HCEC 1CT (cell line): Measurements from ENCODE around the gene RAB37.

ENCODE experiments used
- DNase-seq: peaks from one replicate; pipeline ENCODE4 v3.0.0-alpha.2; 2017

The RAB37 gene

DNA sequence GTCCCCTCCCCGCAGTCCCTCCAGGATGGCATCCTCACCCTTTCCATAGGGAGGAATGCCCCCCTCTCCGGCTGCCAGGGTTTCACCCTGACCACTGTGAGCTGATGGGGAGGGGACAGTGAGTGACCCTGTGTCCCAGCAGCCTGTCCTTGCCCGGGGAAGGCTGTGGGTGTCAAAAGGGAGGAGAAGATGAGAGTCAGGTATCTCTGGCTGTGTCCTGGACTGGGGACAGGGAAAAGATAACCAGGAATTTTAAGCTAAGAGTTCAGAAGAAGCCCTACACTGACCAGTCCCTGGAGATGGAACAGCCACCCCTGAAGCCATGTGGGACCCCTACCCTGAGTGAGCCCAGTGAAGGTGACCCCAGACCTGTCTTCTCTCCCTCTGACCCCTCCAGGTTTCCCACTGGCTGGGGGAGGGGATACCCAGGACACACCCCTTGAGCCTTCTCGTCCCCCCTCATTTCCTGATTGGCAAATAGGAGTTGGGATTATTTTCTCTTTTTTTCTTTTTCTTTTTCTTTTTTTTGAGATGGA lies 27.8 kb downstream of the RAB37 start:
- no peak for DNase-seq

DNA sequence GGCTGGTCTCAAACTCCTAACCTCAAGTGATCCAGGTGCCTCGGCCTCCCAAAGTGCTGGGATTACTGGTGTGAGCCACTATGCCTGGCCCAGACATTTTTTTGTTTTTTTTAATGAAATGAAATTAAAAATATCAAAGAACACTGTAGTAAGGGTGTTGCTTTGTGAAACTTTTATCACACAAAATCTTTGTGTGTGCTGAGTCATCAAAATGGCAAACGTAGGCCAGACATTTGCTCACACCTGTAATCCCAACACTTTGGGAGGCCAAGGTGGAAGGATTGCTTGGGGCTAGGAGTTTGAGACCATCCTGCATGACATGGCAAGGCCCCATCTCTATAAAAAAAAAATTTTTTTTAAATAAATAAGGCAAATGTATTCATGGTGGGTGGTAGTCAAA lies 29.4 kb downstream of the RAB37 start:
- no peak for DNase-seq

DNA sequence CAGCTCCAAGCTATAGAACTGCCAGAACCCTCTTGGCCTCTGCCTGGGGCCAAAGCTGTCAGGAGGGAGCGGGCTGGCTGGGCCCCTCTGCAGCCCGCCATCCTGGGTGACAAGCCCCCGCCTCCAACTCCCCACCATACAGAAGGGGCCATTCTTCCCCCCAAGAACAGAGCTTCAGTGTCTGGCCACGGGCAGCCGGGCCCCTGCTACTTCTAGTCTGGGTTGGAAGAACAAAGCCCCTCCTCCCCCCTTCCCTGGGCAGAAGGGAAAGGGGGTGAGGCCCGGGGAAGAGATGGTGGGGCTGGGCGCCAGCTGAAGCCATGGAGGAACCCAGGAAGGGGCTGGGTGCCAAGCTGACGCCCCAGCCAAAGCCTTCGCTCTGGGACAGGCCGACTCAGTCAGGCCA lies 30.1 kb downstream of the RAB37 start:
- no peak for DNase-seq

DNA sequence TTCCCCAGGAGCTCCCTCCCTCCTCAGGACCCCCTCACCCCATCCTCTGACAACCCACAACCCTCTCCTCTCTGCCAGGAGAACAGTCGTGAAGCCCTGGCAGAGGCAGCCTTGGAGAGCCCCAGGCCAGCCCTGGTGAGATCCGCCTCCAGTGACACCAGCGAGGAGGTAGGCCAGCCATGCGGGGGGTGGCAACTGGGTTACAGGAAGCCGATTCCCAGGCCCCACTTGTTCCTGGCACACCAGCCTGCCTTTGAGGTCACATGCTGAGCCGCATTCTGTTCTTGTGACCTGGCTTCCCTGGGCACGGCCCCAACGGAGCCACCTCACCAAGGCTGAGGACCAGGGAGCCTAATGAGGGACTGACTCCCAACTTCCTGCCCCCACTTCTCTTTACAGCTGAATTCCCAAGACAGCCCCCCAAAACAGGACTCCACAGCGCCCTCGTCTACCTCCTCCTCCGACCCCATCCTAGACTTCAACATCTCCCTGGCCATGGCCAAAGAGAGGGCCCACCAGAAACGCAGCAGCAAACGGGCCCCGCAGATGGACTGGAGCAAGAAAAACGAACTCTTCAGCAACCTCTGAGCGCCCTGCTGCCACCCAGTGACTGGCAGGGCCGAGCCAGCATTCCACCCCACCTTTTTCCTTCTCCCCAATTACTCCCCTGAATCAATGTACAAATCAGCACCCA lies 31.2 kb downstream of the RAB37 start:
- DNase-seq: peak; percentile 48

DNA sequence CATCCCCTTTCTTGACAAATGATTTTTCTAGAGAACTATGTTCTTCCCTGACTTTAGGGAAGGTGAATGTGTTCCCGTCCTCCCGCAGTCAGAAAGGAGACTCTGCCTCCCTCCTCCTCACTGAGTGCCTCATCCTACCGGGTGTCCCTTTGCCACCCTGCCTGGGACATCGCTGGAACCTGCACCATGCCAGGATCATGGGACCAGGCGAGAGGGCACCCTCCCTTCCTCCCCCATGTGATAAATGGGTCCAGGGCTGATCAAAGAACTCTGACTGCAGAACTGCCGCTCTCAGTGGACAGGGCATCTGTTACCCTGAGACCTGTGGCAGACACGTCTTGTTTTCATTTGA lies 31.7 kb downstream of the RAB37 start:
- DNase-seq: no peak

DNA sequence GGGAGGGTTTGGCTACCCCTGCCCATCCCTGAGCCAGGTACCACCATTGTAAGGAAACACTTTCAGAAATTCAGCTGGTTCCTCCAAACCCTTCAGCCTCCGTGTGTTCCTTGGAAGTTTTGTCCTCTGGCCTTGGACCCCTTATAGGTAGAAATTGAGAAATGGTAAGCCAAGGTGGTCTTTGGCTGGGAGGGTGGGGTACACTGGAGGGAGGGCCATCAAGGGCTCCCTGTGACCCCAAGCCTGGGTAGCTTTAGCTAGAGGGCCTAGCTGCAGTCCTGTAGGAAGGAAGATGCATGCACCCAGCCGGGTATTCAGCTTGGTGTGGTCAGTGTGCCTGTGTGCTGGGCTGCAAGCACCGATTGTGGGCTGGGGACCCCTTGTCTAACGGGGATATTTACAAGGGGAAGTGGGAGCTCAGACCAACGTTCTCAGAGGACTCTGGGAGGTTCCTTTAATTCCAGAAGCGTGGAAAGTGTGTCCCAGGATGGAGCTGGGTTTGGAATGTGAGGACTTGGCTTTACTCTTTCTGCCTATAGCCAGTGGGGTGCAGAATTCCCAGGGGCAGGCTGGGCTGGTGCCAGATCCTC lies 32.3 kb downstream of the RAB37 start:
- DNase-seq: no peak

DNA sequence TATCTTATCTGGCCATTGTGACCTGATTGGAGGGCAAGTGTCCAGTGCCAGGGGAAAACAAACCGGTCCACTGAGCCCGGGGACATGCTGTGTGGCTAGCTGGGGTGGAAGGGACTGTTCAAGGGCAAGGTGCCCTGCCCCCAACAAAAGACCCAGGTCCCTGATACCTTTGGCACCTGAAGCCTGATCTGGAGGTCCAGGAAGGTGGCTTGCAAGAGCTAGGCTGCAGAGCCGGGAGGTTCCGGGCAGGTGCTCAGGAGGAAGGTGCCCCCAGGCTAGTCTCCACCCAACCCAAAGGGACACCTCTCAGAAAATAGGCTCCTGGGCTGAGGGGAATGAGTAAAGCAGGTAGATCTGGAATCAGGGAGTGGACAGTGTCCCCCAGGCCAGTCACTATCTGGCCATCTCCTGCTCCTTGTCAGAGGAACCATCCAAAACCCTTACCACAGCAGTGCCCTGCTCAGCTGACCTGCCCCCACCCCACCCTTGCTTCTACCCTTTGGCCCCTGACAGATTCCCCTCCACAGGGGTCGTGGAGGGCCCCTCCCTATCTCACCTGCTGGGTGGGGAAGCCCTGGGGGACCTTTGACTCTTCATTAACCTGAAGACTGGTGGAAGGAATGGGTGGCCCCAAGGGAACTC lies 32.9 kb downstream of the RAB37 start:
- DNase-seq: no peak

DNA sequence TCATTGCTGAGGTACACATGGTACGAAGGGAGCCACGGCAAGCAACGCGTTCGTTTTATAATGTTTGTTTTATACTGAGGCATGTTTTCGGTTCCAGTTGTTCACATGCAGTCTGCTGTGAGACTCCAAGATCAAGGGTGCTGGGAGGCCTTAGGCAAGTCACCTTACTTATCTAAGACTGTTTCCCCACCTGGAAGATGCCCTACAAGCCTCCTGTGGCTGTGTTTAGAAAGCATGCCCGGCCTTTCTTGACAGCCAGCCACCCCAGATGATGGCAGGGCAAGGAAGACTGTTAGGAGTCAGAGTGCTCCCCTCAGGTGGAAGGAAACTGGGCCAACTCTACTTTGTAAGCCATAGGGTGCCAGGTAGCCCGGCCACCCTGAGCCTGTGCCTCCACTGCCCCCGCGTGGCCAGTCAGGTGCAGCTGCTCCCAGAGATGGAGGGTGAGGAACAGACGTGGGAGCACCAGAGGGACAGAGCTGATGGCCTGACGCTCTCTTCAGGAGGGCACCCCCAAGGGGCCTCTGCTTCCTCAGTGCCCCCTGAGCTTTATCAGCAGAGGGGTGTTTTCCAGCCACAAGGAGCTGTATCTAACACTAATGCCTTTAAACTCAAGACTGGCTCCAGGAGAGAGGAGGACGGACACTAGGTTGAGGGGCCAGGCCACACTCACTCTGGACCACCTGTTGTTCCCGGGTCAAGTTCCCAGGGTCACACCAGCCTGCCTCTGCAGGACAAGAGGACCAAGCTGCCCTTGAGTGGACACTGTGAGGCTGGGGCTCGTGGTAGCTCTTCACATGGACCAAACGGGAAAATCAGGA lies 33.7 kb downstream of the RAB37 start:
- DNase-seq: peak; percentile 18

DNA sequence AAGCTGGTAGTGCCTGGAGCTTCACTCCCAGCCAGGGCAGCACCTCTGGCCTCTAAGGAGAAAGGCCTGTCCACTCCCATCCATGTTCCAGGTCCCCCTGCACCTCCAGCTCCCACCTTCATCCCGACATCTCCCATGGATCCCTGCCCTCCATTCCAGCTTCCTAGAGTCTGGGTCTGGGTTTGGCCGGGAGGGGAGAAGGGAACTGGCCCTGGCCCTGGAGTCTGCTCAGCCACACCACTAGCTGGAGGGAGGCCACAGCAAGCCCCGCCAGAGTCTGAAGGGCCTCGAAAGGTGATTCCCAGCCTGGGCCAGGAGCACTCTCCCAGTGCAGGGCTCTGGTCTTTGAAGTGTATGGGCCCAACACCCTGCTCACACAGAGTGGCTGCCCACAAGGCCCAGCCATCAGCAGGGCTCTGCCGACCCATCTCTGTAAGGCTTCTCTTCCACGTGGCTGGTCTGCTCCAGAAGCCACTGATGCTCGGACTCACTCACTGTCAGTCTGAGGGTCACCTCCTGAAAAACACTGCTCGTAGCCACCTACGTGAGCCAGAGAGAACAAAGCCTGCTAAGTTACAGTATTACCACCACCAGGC lies 34.4 kb downstream of the RAB37 start:
- DNase-seq: no peak

DNA sequence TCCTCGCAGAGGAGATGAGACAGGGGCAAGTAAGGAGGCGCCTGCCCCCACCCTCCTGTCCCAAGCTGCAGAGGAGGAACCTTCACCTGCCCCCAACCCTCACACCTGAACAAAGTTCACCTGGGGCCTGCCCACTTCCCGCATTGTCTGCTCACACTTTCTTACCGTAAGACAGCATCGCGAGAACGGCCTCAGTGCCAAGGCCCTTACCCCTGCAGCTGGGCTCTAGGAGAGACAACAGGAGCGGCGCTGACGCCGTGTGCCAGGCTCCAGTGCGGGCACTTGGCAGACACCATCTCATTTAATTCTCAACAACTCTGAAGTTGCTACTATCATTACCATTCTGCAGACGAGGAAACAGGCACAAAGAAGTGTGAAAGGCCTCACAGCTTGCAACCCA lies 35.0 kb downstream of the RAB37 start:
- no peak for DNase-seq

DNA sequence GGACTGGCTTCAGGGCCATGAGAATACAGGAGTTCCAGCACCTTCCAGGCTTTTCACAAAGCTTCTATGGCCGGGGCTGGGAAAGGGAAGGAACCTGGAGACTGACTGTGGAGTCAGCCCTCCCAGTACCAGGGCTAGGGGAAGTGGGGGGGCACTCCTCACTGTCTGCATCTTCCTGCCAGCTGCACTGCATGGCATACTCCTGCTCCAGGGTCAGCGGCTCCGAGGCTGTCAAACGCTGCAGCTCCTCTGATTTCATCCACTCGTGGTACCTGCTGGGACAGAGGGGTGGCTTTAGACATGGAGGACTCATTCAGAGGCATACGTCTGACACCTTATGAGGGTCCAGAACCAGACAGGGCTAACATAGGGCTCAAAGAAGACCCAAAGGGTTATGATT lies 36.4 kb downstream of the RAB37 start:
- DNase-seq: no peak

DNA sequence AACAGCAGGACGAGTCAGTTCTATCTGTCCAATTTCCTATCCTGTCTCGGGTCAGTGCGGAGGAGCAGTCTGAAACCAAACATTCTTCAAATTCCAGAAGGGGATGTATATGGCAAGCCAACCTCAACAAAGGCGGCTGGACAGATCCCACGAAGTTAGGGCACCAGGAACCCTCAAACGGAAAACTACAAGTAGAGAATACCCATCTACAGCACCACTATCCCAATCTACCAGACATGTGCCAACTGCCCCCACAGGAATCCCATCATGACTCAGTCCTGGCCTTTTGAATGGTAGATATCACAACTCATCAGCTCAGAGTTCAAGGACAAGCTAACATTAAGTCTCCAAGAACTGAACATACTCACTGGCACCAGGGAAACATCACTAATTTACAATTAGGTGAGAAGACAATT lies 36.8 kb downstream of the RAB37 start:
- DNase-seq: peak; percentile 18

DNA sequence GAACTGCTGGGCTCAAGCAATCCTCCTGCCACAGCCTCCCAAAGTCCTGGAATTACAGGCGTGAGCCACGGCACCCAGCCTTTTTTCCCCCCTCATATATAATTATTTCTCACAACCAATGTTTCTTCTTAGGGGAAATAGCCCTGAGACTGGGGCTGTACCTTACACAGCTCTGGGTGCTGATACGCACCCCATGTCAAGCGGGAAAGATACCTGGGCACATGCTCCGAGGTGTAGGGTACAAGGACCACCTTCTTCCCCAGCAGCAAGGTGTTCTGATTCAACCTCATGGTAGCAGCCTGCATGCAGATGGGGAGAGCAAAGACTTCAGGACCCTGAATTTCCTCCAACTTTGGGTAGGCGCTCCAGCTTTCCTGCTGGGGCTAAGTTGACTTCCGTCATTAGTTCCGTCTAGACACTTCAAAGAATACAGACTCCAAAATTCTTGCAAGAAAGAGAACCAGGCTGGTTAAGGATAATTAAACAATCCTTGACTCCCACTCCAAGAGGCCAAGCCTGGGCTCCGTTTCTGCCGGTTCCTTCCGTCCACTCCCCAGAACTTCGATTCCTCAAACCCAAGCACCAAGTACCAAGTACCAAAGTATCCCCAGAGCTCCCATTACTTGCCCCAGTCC lies 38.5 kb downstream of the RAB37 start:
- no peak for DNase-seq

DNA sequence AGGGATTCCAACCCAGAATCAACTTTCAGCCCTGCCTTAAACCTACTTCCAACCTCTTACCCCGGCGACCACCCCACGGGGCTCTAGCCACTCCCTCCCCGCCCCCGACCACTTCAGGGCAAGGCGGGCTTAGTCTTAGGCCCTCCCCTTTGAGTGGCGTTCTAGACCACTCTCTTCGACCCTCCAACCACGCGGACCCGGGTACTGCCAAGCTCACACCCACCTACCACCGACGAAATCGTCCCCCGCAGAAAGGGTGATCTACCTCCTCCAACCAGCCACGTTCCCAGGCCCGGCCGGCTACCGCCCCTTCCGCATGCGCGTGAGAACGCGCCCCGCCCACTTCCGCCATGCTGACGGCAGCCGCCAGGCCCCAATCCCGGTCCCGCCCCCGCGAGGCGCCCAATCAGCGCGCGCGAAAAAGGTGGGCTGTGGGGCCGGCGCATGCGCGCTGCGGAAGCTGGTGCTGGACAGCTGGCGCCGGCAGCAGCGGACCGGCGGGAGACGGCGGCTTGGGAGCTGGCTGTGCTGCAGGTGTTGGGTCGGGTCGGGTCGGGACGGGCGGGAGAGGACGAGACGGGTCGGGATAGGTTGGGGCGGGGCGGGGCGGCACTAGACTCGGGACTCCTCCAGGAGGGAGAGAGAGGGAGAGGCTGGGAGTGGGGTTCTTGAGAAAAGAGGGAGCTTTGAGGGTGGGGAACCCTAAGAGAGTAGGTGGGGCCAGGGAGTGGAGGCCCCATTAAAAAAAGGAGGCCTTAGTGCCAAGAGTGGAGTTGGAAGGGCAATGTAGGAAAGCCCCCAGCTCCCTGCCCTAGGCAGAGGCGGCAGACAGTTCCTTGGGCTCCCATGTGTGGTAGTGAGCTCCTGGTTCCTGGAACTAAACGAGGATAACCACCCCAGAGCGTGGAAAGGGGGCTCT lies 39.2 kb downstream of the RAB37 start, which contains the start of gene NAT9:
TSS of gene NAT9 (minus strand) at position 302 of the 919 bp plus-strand sequence. CDS start 647 bp downstream, outside the sequence.
- DNase-seq: peak; percentile 93

DNA sequence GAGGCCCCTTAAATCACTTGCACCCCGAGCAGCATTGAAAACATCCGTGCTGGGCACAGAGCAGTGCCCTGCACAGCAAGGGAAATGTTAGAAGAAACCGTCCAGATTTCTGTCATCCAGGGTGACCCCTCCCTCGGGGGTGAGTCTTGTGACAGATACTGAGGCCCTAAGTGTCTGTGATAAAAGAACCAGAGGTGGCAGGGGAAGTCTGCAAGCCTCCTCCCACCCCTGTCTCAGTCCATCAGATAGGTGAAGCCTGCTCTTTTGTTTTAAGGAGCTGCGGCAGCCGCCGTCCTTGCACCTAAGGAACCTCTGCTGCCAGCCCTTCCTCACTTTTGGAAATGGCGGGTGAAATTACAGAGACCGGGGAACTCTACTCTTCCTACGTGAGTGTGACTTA lies 39.9 kb downstream of the RAB37 start:
- DNase-seq: no peak

DNA sequence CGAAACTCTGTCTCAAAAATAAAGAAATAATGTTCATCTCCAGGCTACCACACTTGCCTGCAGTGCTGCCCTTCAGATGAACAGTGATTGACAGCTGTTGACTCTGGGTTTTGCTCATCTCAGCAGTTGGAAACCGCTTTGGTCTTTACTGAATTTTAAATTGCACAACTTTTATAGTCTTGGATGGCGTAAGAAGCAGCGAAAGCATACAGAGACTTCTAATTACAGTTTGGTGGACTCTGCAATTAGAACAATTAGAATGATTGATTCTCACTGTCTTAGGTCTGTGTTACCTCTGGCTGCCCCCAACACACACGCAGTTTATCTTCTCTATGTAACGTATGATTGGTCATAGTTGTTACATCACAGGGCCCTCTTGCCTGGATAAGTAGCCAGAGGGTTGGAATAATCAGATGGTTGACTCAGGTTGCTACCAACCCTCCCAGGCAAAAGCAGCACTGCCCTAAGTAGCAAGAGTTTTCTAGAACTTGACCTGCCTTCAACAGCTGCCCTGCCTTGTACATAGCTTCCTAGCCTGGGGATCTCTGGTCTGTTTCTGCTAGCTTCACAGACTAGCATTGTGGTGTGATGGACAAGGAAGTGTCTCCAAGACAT lies 41.0 kb downstream of the RAB37 start:
- DNase-seq: no peak

DNA sequence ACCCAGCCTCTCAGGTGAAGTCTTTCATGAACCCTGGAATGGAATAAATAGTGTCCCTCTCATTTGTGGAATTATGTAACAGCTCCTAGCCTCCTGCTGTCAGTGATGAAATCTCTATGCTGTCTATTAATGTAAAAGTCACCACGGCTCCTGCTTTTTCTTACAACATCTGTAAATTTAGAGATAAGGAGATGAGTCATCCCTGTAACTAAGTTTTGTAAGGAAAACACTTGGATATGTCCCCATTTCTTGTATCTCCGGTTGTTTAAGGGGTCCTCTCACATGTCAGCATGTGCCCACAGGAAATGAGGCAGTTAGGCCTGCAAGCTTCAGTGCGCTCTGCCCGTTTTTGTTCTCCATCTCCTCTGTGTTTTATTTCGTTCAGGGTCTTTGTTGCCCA lies 41.9 kb downstream of the RAB37 start:
- DNase-seq: no peak

DNA sequence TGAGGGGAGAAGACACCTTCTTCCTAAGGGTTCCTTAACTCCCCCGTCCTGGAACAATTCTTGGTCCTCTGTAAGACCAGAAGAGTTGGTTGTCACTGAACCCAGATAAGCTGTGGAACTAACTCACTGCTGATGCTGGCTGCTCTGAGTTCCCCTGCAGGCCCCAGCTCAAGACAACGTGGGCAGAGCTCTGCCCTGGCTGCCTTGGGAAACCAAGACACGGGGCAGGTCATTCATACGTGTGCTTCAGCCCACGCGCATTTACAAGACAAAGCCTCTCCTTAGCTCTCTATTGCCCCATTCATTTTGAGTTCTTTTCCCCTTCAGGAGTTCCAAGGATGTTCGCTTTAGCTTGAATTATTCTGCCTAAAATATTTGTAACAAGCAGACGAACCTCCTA lies 42.4 kb downstream of the RAB37 start:
- no peak for DNase-seq

DNA sequence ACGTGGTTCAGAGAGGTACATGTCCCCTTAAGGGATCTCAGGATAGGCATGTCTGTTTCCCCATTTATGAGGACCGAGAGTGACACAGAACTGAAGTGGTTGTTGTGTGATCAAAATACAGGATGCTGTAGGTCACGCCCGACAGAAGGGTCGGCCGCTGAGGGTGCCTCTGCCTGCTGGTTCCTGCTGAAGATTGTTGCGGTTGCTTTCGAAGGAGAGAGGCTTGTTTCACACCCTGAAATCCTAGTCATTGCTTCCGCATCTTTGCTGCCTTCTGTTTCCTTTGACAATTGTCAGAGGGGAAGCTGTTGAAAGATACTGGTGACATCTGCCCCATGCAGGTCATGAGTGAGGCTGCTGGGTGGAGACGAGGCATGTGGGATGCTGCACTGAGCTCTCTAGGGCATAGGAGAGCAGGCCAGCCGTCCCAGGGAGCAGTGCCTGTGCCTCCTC lies 42.9 kb downstream of the RAB37 start:
- DNase-seq: no peak

DNA sequence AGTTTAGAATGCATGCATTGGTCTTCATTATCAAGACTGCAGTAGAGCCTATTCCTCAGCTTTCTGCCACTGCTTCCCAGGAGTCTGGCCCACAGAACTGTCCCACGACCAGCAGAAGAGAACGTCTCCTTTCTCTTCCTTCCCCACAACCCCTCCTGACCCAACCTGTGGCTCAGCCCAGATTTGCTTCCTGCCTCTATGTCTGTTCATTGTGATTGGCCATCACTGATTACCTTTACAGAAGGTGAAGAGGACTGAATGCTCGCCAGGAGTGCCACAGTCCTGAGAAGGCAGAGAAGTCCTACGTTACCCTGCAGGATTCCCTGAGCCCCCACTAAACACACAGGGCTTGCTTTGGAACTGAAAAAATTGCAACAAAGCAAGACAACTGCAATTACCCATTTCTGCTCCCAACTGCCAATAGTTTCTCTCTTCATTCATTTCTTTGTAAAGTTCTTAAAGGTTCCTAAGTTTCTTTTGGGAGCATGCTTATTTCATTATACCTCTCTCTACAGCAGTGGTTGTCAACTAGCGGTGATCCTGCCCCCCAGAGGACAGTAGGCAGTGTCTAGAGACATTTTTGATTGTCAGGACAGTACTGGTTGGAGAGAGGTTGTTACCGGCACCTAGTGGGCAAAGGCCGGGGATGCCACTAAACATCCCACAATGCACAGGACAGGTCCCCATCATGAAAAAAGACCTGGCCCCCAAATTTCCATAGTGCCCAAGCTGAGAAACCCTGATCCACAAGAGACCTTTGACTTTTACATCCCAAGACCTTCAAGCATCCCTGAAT lies 43.6 kb downstream of the RAB37 start:
- peak; percentile 49 for DNase-seq
